ENCODE results near the gene BMF.

- TF ChIP-seq EZH2phosphoT487 (IDR thresholded peaks at IDR 0.05; ENCODE audit: low read depth, severe bottlenecking, unreplicated experiment) (no peak), EZH2 (IDR thresholded peaks at IDR 0.05; ENCODE audit: borderline replicate concordance) (no peak)
- TF ChIP-seq, protein P1, sequence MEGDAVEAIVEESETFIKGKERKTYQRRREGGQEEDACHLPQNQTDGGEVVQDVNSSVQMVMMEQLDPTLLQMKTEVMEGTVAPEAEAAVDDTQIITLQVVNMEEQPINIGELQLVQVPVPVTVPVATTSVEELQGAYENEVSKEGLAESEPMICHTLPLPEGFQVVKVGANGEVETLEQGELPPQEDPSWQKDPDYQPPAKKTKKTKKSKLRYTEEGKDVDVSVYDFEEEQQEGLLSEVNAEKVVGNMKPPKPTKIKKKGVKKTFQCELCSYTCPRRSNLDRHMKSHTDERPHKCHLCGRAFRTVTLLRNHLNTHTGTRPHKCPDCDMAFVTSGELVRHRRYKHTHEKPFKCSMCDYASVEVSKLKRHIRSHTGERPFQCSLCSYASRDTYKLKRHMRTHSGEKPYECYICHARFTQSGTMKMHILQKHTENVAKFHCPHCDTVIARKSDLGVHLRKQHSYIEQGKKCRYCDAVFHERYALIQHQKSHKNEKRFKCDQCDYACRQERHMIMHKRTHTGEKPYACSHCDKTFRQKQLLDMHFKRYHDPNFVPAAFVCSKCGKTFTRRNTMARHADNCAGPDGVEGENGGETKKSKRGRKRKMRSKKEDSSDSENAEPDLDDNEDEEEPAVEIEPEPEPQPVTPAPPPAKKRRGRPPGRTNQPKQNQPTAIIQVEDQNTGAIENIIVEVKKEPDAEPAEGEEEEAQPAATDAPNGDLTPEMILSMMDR (IDR thresholded peaks at IDR 0.05; ENCODE audit: poor library complexity), result no peak
Observed at GRCh38 chr15:40104296-40104864, 4.3 kb downstream of the BMF start.

Data from hepatocyte (in vitro differentiated cells).